GM10248 (cell line): Measurements from ENCODE around the gene GRID2.

Experiments
- CTCF ChIA-PET: fragments of 300-600 bp; sonication (Branson Sonifier 250); formaldehyde crosslinking; extraction: SDS; loops from one replicate; lab custom pipeline; 2021; ENCODE audit warnings: antibody characterized with exemption; lab: Yijun Ruan, JAX
- POLR2A ChIA-PET: fragments of 350-650 bp; sonication (Branson Sonifier 250); formaldehyde crosslinking; extraction: SDS; loops from one replicate; lab custom pipeline; 2020; ENCODE audit warnings: antibody characterized with exemption; lab: Yijun Ruan, JAX
- DNase-seq: peaks from one replicate; pipeline ENCODE4 v3.0.0; 2012; ENCODE audit errors: extremely low spot score
- TF ChIP-seq, protein P1 (sequence below): IDR thresholded peaks from 2 replicates; pipeline ENCODE4 v1.5.1; 2012; ENCODE audit warnings: mild to moderate bottlenecking, low read depth; ENCODE audit errors: extremely low read depth, missing control alignments, control extremely low read depth

GRID2 gene

DNA sequence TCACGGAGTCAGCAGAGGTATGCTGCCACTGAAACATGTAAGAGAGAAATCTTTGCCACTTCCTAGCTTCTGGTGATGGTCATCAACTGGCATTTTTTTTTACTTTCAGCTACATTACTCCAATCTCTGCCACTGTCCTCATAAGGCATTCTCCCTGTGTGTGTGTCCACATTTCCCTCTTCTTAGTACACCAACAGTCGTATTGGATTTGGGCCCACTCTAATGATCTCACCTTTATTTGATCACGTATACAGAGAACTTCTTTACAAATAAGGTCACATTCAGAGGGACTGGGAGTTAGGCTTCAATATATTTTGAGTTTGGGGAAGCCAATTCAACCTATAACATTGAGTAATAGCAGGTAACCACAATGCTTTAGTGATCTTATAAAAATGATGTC, 649.1 kb downstream of the GRID2 start:
- DNase-seq = no peak
- CTCF ChIA-PET = interaction anchor here (1.0 to 1.2 kb wide), 2 partner anchors 9 to 19 kb away, joined by 3 read pairs; no protein-coding TSS in a partner anchor
- TF ChIP-seq, protein P1, sequence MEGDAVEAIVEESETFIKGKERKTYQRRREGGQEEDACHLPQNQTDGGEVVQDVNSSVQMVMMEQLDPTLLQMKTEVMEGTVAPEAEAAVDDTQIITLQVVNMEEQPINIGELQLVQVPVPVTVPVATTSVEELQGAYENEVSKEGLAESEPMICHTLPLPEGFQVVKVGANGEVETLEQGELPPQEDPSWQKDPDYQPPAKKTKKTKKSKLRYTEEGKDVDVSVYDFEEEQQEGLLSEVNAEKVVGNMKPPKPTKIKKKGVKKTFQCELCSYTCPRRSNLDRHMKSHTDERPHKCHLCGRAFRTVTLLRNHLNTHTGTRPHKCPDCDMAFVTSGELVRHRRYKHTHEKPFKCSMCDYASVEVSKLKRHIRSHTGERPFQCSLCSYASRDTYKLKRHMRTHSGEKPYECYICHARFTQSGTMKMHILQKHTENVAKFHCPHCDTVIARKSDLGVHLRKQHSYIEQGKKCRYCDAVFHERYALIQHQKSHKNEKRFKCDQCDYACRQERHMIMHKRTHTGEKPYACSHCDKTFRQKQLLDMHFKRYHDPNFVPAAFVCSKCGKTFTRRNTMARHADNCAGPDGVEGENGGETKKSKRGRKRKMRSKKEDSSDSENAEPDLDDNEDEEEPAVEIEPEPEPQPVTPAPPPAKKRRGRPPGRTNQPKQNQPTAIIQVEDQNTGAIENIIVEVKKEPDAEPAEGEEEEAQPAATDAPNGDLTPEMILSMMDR = no peak
- POLR2A ChIA-PET = no interaction called here

DNA sequence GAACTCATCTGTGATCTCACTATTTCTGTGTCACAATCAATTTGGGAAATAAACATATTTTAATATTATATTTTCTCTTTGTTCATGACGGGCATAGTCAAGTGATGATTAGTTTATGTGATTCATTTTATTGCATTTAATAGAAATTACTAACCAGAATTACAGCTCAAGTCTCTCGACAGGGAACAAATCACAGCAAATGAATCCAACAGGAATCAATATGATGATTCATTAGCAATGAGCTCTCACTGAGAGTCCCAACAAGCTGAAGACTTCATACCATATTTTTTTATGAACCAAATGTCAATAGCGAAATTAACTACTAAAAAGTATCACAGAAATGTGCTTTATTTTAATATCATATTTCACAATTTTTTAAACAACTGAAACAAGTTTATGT, 649.7 kb downstream of the GRID2 start:
- CTCF ChIA-PET = interaction anchor here (1.0 to 1.2 kb wide), 2 partner anchors 9 to 18 kb away, joined by 3 read pairs; no protein-coding TSS in a partner anchor
- POLR2A ChIA-PET = no interaction called here
- DNase-seq = no peak
- TF ChIP-seq, protein P1 = no peak

DNA sequence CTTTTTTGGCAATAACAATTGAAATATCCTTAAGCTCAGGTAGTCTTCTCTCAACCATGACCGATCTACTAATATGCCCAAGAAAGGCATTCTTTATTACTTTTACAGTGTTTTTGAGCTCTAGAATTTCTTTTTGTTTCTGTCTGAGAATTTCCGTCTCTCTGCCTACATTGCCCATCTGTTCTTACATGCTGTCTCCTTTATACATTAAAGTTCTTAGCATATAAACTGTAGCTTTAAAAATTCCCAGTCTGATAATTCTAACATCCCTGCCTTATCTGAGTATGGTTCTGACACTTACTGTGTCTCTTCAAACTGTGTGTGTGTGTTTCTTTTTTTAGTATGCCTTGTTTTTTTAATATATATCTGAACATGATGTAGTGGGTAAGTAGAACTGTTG, 658.1 kb downstream of the GRID2 start:
- CTCF ChIA-PET = interaction anchor here (1.0 kb wide), 1 partner anchor 8 kb away, joined by 3 read pairs; no protein-coding TSS in a partner anchor
- DNase-seq = no peak
- POLR2A ChIA-PET = no interaction called here
- TF ChIP-seq, protein P1 = no peak

DNA sequence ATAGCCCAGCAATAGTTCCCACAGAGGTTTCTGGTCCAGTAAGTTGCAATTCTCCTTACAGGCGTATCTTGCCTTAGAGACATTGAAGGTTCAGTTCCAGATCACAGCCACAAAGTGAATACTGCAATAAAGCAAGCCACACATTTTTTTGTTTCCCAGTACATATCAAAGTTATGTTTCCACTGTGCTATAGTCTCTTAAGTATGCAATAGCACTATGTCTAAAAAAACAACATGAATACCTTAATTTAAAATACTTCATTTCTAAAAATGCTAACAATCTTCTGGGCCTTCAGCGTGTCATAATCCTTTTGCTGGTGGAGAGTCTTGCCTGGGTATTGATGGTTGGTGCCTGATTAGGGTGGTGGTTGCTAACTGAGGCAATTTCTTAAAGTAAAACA, 659.1 kb downstream of the GRID2 start:
- ChIA-PET CTCF (interaction anchor here (1.0 kb wide), 1 partner anchor 9 kb away, joined by 3 read pairs; no protein-coding TSS in a partner anchor), POLR2A (no interaction called here)
- TF ChIP-seq, protein P1 = no peak
- DNase-seq = no peak

DNA sequence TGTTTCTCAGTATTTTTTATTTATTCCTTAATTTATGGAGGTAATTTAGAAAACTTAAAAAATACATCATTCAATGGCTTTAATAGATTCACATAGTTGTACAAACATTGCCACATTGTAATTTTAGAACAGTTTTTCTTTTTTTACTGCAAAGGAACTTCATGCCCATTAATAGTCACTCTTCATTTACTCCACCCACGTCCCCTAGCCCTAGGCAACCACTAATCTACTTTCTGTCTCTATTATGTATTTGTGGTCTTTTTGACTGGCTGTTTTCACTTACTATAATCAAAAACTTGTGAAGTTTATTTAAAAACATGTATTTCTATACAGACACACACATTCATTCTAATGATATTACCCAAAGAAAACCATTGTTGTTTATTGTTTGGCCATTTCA, 664.8 kb downstream of the GRID2 start:
- CTCF ChIA-PET = no interaction called here
- no peak for DNase-seq
- POLR2A ChIA-PET = no interaction called here
- TF ChIP-seq, protein P1 = no peak

DNA sequence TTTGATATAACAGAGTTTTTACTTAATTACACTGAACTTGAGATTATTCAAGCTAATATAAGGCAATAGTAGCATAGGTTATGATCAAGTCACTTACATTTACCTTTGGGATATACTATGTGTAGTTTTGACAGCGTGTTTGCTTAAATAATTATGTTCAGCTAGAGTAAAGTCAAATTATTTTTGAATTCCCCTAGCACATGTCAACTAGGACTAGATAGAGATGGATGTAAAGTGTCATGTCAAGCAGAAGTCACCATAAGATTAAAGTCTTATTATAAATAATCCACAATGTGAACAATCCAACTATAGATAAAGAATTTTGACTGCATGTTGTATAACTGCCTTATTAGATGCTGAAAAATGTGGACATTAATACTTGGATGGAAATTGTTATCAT, 665.2 kb downstream of the GRID2 start:
- TF ChIP-seq, protein P1 = no peak
- CTCF ChIA-PET = no interaction called here
- POLR2A ChIA-PET = no interaction called here
- no peak for DNase-seq
